Measurements from ENCODE around the gene MTX1. TPM values are rescaled to one million over a fixed set of nuclear protein-coding genes. Genes with fewer than 3 reads are reported as not detected.
"Not testable (repeated sequence)": the region's sequence is repeated elsewhere in the genome, so short reads cannot be mapped to it uniquely, and the experiment has no call there.

MTX1 gene
- total RNA-seq, 2 donors from 2014 or later: 42.6 to 53.0 TPM

- H3K9me3 Mint-ChIP-seq; ATAC-seq; H3K27ac Mint-ChIP-seq; DNase-seq (ENCODE audit: low spot score); H3K27me3 Mint-ChIP-seq; H3K4me3 Mint-ChIP-seq; H3K36me3 Mint-ChIP-seq: not testable (repeated sequence)
- peaks cover 23 to 27% of the 10 kb centered on the region in 2 donors for H3K4me1 Mint-ChIP-seq (ENCODE audit: low read depth in 2 of 2)
These were observed 18.6 kb upstream of the MTX1 start for GRCh38 chr1:155189926-155190325.

- DNase-seq (ENCODE audit: low spot score): no peak
- peak overlapping the region; percentile 95 to 96 for H3K27ac Mint-ChIP-seq
- H3K36me3 Mint-ChIP-seq: no peaks in the 10 kb centered on the region
- no peak for ATAC-seq
- H3K9me3 Mint-ChIP-seq: no peaks in the 10 kb centered on the region
- H3K4me1 Mint-ChIP-seq (ENCODE audit: low read depth in 2 of 2): peaks cover 28 to 35% of the 10 kb centered on the region in 2 donors
- peak overlapping the region; percentile 52 for H3K4me3 Mint-ChIP-seq
- no peaks in the 10 kb centered on the region for H3K27me3 Mint-ChIP-seq
These were observed 16.6 kb upstream of the MTX1 start for GRCh38 chr1:155191904-155192303.

DNA sequence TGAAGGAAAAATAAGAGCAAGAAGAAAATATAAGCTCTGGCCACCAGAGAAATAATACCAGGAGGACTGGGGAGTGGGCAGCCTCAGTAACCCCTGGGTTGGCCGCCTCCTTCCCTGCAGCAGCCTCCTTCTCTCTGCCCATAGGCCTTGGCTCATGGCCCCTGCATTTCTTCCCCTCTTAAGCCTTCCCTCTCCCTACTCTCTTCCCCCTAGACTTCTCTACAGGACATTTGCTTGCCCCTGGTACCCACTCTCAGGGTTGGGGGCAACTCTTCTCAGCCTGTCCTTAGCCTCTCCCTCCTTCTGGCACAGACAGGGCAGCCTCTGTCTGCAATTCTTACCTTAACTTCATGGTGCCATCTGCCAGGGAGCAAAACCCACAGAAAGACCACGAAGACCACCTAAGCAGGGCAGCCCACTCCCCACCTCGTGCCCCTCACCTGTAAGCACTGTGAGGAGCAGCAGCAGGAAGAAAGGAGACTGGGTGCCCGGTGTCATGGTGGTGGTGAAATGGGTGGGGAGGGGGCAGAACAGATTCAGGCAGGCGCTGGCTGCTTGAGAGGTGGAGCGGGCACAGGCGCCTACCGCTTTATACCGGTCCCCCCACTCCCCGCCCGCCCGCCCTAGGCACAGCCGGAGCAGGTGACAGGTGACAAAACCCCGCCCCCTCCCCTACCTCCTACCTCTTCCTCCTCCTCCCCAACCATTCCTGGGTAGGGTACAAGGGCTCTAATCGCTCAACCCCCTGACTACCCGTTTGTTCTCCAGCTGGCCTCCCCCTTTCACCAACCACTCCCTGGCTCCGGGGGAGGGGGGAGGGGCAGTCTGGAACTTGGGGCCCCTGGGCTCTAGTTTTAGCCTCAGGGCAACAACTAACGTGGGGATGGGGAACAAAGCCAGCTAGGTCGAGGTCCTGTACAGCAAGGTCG, 15.9 kb upstream of the MTX1 start:
- Mint-ChIP-seq H3K36me3 (no peaks in the 10 kb centered on the region), H3K27me3 (no peaks in the 10 kb centered on the region), H3K27ac (peak overlapping the region; percentile 95 to 96), H3K9me3 (no peaks in the 10 kb centered on the region), H3K4me1 (ENCODE audit: low read depth in 2 of 2) (peaks cover 28 to 35% of the 10 kb centered on the region in 2 donors), H3K4me3 (peak overlapping the region; percentile 97)
- ATAC-seq (no peak), DNase-seq (ENCODE audit: low spot score) (no peak)

- Mint-ChIP-seq H3K4me1 (ENCODE audit: low read depth in 2 of 2) (peaks cover 28 to 31% of the 10 kb centered on the region in 2 donors), H3K9me3 (no peaks in the 10 kb centered on the region), H3K27me3 (no peaks in the 10 kb centered on the region), H3K27ac (peak overlapping the region; percentile 95 to 96), H3K36me3 (no peaks in the 10 kb centered on the region), H3K4me3 (peak overlapping the region; percentile 97)
- DNase-seq (ENCODE audit: low spot score): peak; percentile 91
- peak; percentile 78 to 84 for ATAC-seq
These were observed 15.1 kb upstream of the MTX1 start for GRCh38 chr1:155193275-155193990.

GRCh38 chr1:155193991-155194240, 14.6 kb upstream of the MTX1 start:
- H3K36me3 Mint-ChIP-seq; H3K9me3 Mint-ChIP-seq; ATAC-seq; DNase-seq (ENCODE audit: low spot score); H3K27me3 Mint-ChIP-seq: not testable (repeated sequence)
- H3K27ac Mint-ChIP-seq: peak overlapping the region; percentile 95 to 96
- H3K4me3 Mint-ChIP-seq: peak overlapping the region; percentile 97
- peaks cover 28 to 31% of the 10 kb centered on the region in 2 donors for H3K4me1 Mint-ChIP-seq (ENCODE audit: low read depth in 2 of 2)

- H3K9me3 Mint-ChIP-seq: no peaks in the 10 kb centered on the region
- DNase-seq (ENCODE audit: low spot score) (no peak), ATAC-seq (no peak)
- no peaks in the 10 kb centered on the region for H3K36me3 Mint-ChIP-seq
- H3K4me3 Mint-ChIP-seq: peak overlapping the region; percentile 97
- H3K4me1 Mint-ChIP-seq (ENCODE audit: low read depth in 2 of 2): peaks cover 28 to 31% of the 10 kb centered on the region in 2 donors
- H3K27me3 Mint-ChIP-seq: no peaks in the 10 kb centered on the region
- H3K27ac Mint-ChIP-seq: peak overlapping the region; percentile 53 to 77
These were observed 13.0 kb upstream of the MTX1 start for GRCh38 chr1:155195201-155196102.

DNA sequence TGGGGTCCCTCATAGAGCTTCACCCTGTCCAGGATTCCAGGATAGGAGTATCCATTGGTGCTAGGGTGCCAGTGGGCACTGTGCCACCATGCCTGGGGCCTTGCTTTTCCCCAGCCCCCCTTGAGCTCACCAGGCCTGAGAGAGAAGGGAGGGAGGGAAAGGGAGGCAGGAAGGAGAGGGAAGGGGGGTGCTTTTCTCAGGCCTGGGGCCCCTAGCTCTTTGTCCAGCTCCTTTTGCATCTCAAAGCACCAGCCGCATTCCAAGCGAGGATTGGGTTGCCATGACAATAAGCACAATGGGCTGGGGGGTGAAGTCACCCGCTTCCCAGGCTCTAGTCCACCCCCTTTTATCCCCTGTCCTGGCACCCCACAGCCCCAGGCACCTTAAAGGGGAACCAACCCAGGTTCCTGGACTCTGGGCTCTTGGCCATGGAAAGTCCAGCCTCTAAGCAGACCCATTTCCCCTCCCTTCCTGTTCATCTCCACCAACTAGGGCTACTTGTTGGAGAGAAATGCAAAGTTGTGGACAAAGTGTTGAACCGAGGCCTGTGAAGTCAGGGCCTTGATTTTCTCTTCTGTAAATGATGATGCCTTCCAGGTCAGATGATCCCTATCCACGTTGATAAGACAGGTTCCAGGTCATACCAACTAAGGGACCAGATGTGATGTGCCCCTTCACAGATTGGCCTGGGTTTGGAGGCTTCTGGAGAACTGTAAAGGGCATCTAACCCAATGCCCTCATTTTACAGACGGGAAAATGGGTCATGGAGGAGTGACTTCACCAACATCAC, 12.2 kb upstream of the MTX1 start:
- no peaks in the 10 kb centered on the region for H3K27me3 Mint-ChIP-seq
- DNase-seq (ENCODE audit: low spot score) (no peak), ATAC-seq (no peak)
- H3K27ac Mint-ChIP-seq: no peak overlapping the region
- peak overlapping the region; percentile 97 for H3K4me3 Mint-ChIP-seq
- no peaks in the 10 kb centered on the region for H3K9me3 Mint-ChIP-seq
- no peaks in the 10 kb centered on the region for H3K36me3 Mint-ChIP-seq
- peaks cover 28 to 31% of the 10 kb centered on the region in 2 donors for H3K4me1 Mint-ChIP-seq (ENCODE audit: low read depth in 2 of 2)

GRCh38 chr1:155196893-155197638, 11.4 kb upstream of the MTX1 start:
- Mint-ChIP-seq H3K36me3 (no peaks in the 10 kb centered on the region), H3K4me3 (peak overlapping the region; percentile 57), H3K27me3 (no peaks in the 10 kb centered on the region), H3K9me3 (no peaks in the 10 kb centered on the region), H3K4me1 (ENCODE audit: low read depth in 2 of 2) (peaks cover 26 to 28% of the 10 kb centered on the region in 2 donors), H3K27ac (no peak overlapping the region)
- DNase-seq (ENCODE audit: low spot score): no peak
- no peak for ATAC-seq

- ATAC-seq (no peak), DNase-seq (ENCODE audit: low spot score) (no peak)
- H3K27me3 Mint-ChIP-seq: no peaks in the 10 kb centered on the region
- no peaks in the 10 kb centered on the region for H3K9me3 Mint-ChIP-seq
- H3K4me1 Mint-ChIP-seq (ENCODE audit: low read depth in 2 of 2): peaks cover 20 to 22% of the 10 kb centered on the region in 2 donors
- peak overlapping the region in 1 of 2 donors; percentile 52 for H3K27ac Mint-ChIP-seq
- no peak overlapping the region for H3K4me3 Mint-ChIP-seq
- no peaks in the 10 kb centered on the region for H3K36me3 Mint-ChIP-seq
These were observed 10.5 kb upstream of the MTX1 start for GRCh38 chr1:155197901-155198546.

DNA sequence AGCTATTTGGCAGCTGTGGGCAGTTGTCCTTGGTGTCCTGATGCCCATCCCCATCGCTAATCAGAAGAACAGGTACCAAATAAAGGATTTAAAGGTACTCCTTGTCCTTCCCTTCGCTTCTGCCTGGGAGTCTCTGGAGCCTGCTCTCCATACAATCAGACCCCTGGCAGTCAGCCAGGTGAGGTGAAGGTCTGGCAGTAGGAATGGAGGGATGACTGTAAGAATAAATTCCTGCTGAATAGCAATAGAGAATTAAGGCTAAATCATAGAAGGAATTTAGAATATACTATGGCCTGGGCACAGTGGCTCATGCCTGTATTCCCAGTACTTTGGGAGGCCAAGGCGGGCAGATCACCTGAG, 10.0 kb upstream of the MTX1 start:
- peaks cover 16 to 19% of the 10 kb centered on the region in 2 donors for H3K4me1 Mint-ChIP-seq (ENCODE audit: low read depth in 2 of 2)
- no peaks in the 10 kb centered on the region for H3K36me3 Mint-ChIP-seq
- DNase-seq (ENCODE audit: low spot score): no peak
- H3K4me3 Mint-ChIP-seq: no peak overlapping the region
- H3K27me3 Mint-ChIP-seq: no peaks in the 10 kb centered on the region
- H3K27ac Mint-ChIP-seq: peak overlapping the region in 1 of 2 donors; percentile 52
- no peaks in the 10 kb centered on the region for H3K9me3 Mint-ChIP-seq
- ATAC-seq: no peak

DNA sequence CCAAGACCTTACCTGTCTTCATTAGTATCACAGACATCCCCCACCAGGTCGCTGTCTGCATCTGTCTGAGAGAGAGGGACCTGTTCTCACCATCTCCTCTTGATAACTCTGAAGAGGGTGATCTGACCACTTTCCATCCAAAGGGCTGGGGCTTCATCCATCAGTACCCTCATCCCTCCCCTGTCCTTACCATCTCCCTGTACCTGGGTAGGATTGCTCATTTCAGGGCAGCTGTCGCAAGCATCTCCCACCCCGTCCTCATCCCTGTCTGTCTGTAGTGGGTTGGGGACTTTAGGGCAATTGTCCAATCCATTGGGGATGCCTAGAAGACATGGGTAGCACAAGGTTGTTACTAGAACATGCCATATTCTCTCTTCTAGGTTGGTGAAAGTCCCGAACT, 8.7 kb upstream of the MTX1 start:
- Mint-ChIP-seq H3K4me3 (no peak overlapping the region), H3K4me1 (ENCODE audit: low read depth in 2 of 2) (peaks cover 5 to 9% of the 10 kb centered on the region in 2 donors), H3K27ac (no peak overlapping the region), H3K9me3 (no peaks in the 10 kb centered on the region), H3K36me3 (no peaks in the 10 kb centered on the region), H3K27me3 (no peaks in the 10 kb centered on the region)
- ATAC-seq (no peak), DNase-seq (ENCODE audit: low spot score) (no peak)

GRCh38 chr1:155200920-155201319, 7.6 kb upstream of the MTX1 start:
- Mint-ChIP-seq H3K4me3 (no peak overlapping the region), H3K9me3 (no peaks in the 10 kb centered on the region), H3K4me1 (ENCODE audit: low read depth in 2 of 2) (peaks cover 0 to 4% of the 10 kb centered on the region in 2 donors), H3K36me3 (no peaks in the 10 kb centered on the region), H3K27ac (no peak overlapping the region), H3K27me3 (no peaks in the 10 kb centered on the region)
- no peak for DNase-seq (ENCODE audit: low spot score)
- ATAC-seq: no peak
